Prostate gland (tissue), 2 donors: ENCODE data around the gene FAM111B. TPM values are rescaled to one million over a fixed set of nuclear protein-coding genes. Genes with fewer than 3 reads are reported as not detected.
A peak's percentile ranks its signal among the peaks of the same experiment; 100 is the strongest.
"Not testable (repeated sequence)": the region's sequence is repeated elsewhere in the genome, so short reads cannot be mapped to it uniquely, and the experiment has no call there.

ENCODE experiments used
- DNase-seq: peaks from one replicate; pipeline ENCODE4 v3.0.0-alpha.2; 2019; ENCODE audit warnings: low spot score
- H3K27ac ChIP-seq, 2 donors: fragments of 200-600 bp; sonication (generic); 2 replicates each; pipeline ENCODE4 v1.5.1; 2017 to 2019
- H3K27me3 ChIP-seq: fragments of 200-600 bp; sonication (generic); replicated peaks from 2 replicates; pipeline ENCODE4 v1.5.1; 2019; ENCODE audit not compliant: insufficient read depth
- H3K36me3 ChIP-seq, 2 donors: fragments of 200-600 bp; sonication (generic); 1 replicate in 1 of 2; 2 replicates in 1 of 2; pipeline versions ENCODE4 v1.5.1 to v1.8.1; 2017 to 2019
- H3K4me1 ChIP-seq: fragments of 200-600 bp; sonication (generic); replicated peaks from 2 replicates; pipeline ENCODE4 v1.5.1; 2019
- H3K4me3 ChIP-seq, 2 donors: fragments of 200-600 bp; sonication (generic); 2 replicates each; pipeline ENCODE4 v1.5.1; 2017 to 2019
- H3K9me3 ChIP-seq: fragments of 200-600 bp; sonication (generic); 2 replicates; pipeline ENCODE4 v1.5.1; 2017
- CTCF ChIP-seq, 4 experiments: fragments of 200-600 bp in 2 of 4; fragments of 450-650 bp in 2 of 4; sonication (generic) in 2 of 4; IDR thresholded peaks; 1 replicate in 3 of 4; 2 replicates in 1 of 4; pipeline ENCODE4 v1.5.1; 2016 to 2019; ENCODE audit warnings: antibody characterized with exemption in 4 of 4, mild to moderate bottlenecking in 2 of 4, moderate library complexity in 2 of 4
- POLR2A ChIP-seq: fragments of 450-650 bp; IDR thresholded peaks from one replicate; pipeline ENCODE4 v1.6.1; 2016; ENCODE audit warnings: antibody characterized with exemption, mild to moderate bottlenecking
- POLR2AphosphoS5 ChIP-seq: sonication (generic); formaldehyde crosslinking; IDR thresholded peaks from one replicate; pipeline ENCODE4 v1.6.1; 2017; ENCODE audit warnings: antibody characterized with exemption
- WGBS: methylation state at CpG from one replicate; pipeline ENCODE4 v1.1.5; 2018; 5-methylcytosine and 5-hydroxymethylcytosine counted together
- intact Hi-C: fragments of 100-400 bp; cut with DNase I; formaldehyde crosslinking; loops from one replicate; pipeline ENCODE4 v1.14.2; 2022
- total RNA-seq, 2 donors: library from RNA; depleted of rRNA; stranded (reverse); fragments of >200 nt; gene quantifications; one replicate each; pipeline ENCODE4 v1.1.0, GENCODE V29; 2016

The FAM111B gene
- total RNA-seq, 2 donors from 2014 or later = 0.62 to 1.4 TPM

- no peaks in the 10 kb centered on the region for H3K27me3 ChIP-seq
- DNase-seq = peak; percentile 73
Measured at GRCh38 chr11:59135648-59136461, 28.8 kb downstream of the FAM111B start.

GRCh38 chr11:59136551-59136950 is 29.5 kb downstream of the FAM111B start:
- H3K27me3 ChIP-seq, H3K4me1 ChIP-seq, H3K4me3 ChIP-seq, H3K9me3 ChIP-seq, intact Hi-C loops, H3K27ac ChIP-seq, DNase-seq, H3K36me3 ChIP-seq: not testable (repeated sequence)
- WGBS = 81% methylated on average over 6 of the region's 6 CpGs

More at GRCh38 chr11:59135648-59136461, 28.8 kb downstream of the FAM111B start:
- TF ChIP-seq CTCF (IDR thresholded peaks at IDR 0.05) (peak; percentile 85 to 93 (median 92)), POLR2A (no peak), POLR2AphosphoS5 (peak; percentile 32)
- no peaks in the 10 kb centered on the region for H3K36me3 ChIP-seq
- intact Hi-C loops = no loop called here
- no peak overlapping the region for H3K4me3 ChIP-seq
- H3K9me3 ChIP-seq = no peaks in the 10 kb centered on the region
- no peak overlapping the region for H3K27ac ChIP-seq
- 15% methylated on average over 20 of the region's 20 CpGs for WGBS
- no peaks in the 10 kb centered on the region for H3K4me1 ChIP-seq

GRCh38 chr11:59137190-59137589 is 30.2 kb downstream of the FAM111B start:
- Histone ChIP-seq H3K4me3 (no peak overlapping the region), H3K4me1 (no peaks in the 10 kb centered on the region), H3K27me3 (no peaks in the 10 kb centered on the region), H3K27ac (no peak overlapping the region), H3K9me3 (no peaks in the 10 kb centered on the region), H3K36me3 (no peaks in the 10 kb centered on the region)
- TF ChIP-seq POLR2AphosphoS5 = no peak
- TF ChIP-seq CTCF (IDR thresholded peaks at IDR 0.05) = no peak
- TF ChIP-seq POLR2A = no peak
- 96% methylated on average over 17 of the region's 17 CpGs for WGBS
- intact Hi-C loops = no loop called here
- no peak for DNase-seq

GRCh38 chr11:59138643-59139042 is 31.6 kb downstream of the FAM111B start:
- DNase-seq = no peak
- no peak overlapping the region for H3K4me3 ChIP-seq
- no peaks in the 10 kb centered on the region for H3K36me3 ChIP-seq
- H3K27me3 ChIP-seq = no peaks in the 10 kb centered on the region
- WGBS = 58% methylated on average over 2 of the region's 2 CpGs
- H3K27ac ChIP-seq = no peak overlapping the region
- no peaks in the 10 kb centered on the region for H3K4me1 ChIP-seq
- TF ChIP-seq CTCF (IDR thresholded peaks at IDR 0.05) (no peak), POLR2AphosphoS5 (no peak), POLR2A (no peak)
- no peaks in the 10 kb centered on the region for H3K9me3 ChIP-seq
- intact Hi-C loops = no loop called here

- Histone ChIP-seq H3K4me3 (no peak overlapping the region), H3K9me3 (no peaks in the 10 kb centered on the region), H3K36me3 (no peaks in the 10 kb centered on the region), H3K4me1 (peaks cover 5% of the 10 kb centered on the region), H3K27me3 (no peaks in the 10 kb centered on the region), H3K27ac (no peak overlapping the region)
- intact Hi-C loops = loop anchor here (5.0 to 10.0 kb wide), 3 partner anchors 564 to 1716 kb away; partner anchors contain the start of genes LPXN, SLC43A3, STX3 and ZFP91
- TF ChIP-seq POLR2A = no peak
- TF ChIP-seq POLR2AphosphoS5 = no peak
- no peak for DNase-seq
- 94% methylated on average over 4 of the region's 4 CpGs for WGBS
Measured at GRCh38 chr11:59141191-59141590, 34.2 kb downstream of the FAM111B start.
